SK-N-MC (cell line): ENCODE measurements around the gene PDE4D.

Experiments
- EZH2 ChIP-seq: fragments of 200-600 bp; sonication (generic); IDR thresholded peaks from one replicate; pipeline ENCODE4 v1.6.1; 2017; ENCODE audit warnings: antibody characterized with exemption
- FOXP2 ChIP-seq: optimal IDR thresholded peaks from 2 replicates; pipeline ENCODE3; 2011; ENCODE audit warnings: mild to moderate bottlenecking, moderate library complexity; ENCODE audit not compliant: insufficient read depth; ENCODE audit errors: extremely low read length, control extremely low read depth
- POLR2AphosphoS5 ChIP-seq: IDR thresholded peaks from 2 replicates; pipeline ENCODE4 v1.6.1; 2012; ENCODE audit warnings: mild to moderate bottlenecking, low read depth, low read length, borderline replicate concordance

- no peak for TF ChIP-seq POLR2AphosphoS5
- no peak for TF ChIP-seq EZH2
- TF ChIP-seq FOXP2 = no peak
Measured at GRCh38 chr5:59296317-59297264, 596.9 kb downstream of the PDE4D start.
